IPS-NIHi11 (cell line): ENCODE data around the gene LHX4.

Experiments used
- DNase-seq: peaks from one replicate; pipeline ENCODE4 v3.0.0; 2012; ENCODE audit warnings: mixed read lengths, low spot score

LHX4 gene

DNA sequence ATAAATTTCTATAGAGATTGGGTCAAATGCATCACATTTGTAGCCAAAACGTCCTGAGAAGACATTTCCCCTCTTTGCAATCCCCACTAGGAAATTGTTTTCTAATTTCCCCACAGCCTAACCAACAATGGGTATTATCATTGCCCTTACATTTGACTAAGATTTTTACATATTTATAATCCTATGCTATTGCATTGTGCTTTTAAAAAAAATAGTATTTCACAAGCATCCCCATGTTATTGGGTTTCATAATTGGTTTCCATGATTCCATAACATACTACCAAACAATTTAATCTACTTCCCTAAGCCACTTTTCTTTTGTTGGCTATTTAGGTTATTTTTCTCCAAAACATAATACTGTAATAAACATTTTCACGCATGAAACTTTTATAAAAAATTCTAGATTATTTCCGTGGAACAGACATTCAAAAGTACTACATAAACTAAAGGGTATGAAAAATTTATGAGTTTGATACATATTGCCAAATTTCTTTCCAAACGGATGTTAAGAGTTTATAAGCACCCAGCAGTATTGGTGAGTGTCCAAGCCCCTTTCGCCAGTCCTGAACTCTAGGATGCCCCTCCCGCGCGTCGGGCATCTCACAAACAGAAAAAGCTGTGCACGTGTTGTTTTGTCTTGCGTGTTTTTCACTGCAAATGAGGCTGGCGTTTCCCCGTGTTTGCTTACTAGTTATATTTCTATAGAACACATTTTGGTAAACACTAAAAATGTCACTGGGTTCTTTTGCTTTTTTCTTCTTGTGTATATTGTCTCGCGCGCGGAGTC is 2.0 kb upstream of the LHX4 start:
- DNase-seq, result no peak

DNA sequence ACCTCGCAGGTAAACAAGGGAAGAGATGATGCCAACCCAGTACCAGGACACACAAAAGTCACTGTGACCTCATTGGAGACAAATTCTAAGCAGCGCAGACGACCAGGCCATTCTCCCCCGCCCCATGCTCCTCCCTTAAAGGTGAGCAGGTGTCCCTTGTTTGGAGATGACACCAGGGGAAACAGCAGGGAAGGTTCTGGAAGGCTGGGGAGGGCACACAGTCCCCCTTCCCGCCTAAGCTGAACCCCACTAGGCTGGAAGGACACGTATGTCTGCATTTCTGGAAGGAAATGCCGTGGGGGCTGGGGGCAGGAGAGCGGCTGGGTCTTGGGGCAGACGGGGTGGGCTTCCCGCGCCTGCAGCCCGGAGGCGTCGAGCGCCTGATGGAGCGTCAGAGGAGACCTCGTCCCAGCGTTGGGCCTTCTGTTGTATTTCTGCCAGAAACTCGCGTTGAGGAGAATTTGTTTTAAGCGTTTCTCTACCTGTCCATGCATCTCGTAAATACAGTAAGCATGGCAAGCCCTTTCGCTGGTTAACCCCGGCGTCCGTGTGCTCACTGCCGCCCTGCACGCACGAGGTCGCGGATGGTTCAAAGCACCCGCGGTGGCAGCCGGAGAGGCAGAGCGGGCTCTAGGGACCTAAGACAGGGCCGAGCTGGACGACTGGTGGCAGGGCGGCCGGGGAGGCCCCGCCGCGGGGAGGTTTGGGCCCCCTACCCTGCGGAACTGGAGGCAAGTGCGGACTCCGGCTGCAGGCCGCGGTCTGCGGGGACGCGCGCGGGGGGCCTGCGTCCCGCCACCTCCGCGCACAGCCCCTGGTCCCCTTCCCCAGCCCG is 1.2 kb upstream of the LHX4 start:
- peak; percentile 56 for DNase-seq

DNA sequence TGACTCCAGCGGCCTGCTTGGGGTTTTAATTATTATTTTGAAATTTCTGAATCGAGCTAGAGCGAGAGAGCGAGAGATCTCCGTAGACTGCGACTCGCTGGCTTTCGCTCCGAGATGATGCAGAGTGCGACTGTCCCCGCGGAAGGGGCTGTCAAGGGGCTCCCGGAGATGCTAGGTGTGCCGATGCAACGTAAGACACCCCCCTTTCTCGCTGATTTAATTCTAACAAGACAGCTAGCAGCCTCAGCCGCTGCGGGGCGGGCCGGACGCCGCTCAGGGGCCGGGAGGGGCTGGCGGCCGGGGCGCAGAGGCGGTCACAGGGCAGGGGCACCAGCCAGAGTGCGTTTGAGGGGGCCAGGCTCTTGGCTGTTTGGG is 339 bp downstream of the LHX4 start:
- peak; percentile 34 for DNase-seq

DNA sequence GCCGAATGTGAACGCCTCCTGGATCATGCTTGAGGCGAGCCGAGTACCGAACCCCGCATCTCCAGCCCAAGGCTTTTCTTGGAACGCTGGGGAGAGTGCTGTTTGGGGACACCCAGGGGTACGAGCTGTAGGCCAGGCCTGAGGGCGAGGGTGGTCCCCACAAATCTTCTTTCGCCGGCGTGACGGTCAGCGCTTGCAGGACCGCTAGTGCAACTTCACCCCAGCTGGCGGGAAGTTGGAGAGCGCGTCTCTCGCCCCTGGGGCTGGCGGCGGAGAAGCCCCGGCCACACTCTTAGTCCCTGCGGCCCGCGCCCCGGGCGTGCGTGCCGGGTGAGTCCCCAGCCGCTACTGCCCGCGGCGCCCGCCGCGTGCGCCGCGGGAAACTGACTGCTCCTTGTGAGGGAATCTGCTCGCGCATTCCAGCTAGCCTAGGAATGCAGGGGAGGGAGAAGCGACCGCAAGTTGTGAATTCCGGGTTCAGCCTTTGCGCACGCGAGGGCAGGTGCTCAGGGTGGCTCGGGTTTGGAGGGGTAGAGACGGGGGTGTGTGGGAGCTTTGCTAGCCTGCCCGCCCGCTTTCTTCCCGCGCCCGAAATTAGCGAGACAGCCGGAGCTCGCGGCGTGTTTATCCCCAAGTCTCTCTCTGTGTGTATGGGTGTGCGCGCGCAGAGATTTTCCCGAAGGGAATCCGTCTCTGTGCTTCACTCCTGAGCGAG is 884 bp downstream of the LHX4 start:
- peak; percentile 55 for DNase-seq

DNA sequence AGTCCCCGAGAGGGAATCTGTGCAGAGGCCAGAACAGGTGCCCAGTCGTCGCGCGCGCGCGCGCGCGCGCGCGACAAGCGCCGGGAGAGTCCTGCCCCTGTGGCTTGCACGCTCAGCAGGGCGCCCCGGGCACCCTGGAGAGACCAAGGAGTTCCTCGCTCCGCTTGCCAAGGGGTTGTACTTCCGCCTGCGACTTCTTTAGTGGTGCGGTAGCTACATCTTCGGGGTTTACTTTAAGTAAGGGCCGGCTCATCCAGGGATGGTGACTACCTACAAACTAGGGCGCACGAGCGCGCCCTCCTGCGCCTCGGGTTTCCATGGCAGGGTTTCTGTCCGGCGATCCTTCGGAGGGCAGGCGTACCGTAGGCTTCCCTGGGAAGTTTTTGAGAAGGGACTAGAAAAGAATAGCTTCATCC is 1.4 kb downstream of the LHX4 start:
- DNase-seq, result peak; percentile 67

DNA sequence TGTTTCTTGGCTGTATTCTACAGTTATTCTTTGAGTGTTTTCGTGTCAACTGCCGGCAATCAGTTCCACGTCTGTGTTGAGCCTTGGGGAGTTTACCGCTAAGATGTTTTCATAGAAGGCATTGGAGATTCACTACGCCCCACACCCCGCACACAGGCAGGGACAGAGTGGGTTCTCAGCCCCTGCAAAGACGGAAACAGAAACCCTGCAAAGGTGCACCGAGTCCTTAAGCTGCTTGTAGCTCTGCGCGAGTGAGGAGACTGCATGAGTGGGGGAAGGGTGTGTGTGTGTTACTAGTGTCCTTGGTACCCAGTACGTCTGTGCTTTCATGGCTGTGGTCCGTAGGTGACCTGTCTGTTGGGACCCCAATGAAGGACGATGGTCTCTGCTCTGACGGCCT is 1.9 kb downstream of the LHX4 start:
- DNase-seq, result no peak

DNA sequence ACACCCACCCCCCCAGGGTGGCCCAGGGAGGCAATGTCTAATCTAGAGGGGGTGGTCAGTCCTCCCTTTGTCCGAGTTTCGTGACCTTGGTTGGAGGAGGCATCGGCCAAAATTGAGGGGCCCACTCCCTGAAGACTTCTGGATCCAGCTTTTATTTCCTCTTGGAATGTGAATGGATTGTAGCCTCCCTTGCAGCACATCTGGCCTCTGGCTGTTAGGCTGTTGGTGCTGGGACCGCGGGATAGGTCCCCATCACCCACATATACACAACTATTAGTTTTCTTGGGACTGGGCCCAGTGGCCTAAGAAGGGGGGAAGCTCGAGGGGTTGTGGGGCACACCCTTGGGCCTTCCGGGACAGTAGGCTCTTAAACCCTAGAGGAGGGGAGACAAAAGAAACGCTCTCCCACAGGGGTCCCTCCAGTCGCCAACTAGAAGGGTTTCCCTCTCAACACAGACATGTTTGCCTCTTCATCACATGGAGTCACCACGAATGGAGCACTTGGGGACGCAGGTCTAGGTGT is 2.5 kb downstream of the LHX4 start:
- DNase-seq, result no peak

DNA sequence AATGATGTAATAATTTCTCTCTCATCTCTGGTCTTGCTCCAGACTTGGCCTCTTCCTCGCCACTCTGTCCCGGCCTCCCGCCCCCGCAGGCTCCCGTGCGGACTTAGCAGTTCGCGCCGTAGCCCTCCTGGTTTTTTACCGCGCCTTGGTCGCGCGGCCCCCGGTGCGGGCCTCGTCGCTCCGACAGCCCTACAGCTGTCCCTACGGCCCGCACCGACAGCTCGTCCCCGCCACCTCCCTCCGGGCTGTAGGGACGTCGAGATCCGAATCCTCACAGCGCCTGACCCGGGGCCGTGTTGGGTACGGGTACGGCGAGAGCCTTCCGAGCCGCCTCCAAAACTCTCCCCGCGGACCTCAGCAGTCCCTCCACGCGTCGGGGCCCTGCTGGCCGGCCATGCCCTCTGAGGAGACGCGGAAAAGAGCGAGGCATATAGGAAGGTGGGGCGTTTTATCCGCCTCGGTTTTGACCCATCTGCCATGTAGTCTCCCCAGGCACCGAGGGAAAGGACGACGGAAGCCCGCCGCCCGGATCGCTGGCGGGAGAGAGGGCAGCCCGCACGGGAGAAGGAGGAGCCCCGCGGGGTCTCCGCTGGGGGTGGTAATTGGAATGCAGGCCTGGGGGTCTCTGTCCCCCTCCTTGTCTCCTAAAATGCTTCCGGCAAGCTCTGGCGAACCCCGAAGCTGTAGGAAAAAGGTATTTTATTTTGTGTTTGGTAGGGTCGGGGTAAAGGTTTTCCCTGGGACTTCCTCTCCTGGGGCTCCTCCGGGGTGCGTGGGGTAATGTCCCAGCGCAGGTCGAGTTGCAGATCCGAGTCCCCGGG is 3.3 kb downstream of the LHX4 start:
- DNase-seq, result no peak

DNA sequence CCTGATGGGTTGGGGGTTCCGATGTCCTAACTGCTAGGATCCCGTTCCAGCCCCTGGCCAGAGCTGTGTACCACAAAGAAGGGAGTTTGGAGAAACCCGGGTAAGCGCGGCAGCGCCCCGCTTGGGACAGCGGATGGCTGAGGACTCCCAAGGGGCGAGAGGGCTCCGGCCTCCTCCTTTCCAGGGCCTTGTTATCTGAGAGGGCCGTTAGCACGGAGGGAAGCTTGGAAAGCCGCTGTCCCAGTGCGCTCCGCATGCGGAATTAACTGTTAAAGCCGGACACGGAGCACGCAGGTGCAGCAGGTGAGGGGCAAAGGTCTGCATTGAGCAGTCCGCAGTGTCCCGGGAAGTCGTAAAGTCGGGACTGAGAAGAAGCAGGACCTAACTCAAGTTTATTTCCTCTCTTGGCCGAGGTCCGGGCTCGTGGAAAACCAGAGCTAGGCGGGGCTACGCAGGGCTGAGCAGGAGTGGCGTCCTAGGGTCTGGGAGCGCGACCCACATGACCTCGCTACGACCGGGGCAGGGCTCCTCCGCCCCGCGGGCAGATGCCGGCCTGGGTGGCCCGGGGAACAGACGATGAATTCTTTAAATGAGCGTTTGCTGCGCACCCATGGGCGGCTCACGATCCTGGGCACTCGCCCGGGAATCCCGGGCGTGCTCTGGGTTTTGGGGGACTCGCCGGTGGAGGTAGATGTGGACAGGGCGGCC is 4.5 kb downstream of the LHX4 start:
- DNase-seq, result no peak

DNA sequence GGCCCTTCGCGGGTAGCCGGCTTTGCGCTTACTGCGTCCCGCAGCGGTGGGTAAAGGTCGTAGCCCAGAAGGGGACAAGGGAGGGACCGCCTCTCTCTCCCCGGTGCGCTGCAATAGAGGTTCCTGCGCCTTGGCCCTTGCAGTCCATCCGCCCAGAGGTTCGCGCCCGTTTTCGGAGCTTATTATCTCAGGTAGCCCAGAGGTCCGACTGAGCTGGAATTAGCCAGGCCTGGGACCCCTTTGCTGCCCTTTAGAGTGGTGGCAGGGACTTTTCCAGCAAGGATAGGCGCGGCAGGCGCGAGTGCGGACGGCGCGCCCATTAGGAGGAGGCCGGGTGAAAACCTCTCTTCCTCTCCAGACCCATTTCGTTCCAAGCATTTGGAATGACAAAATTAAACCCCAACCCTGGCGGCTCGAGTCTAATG is 5.0 kb downstream of the LHX4 start:
- DNase-seq, result no peak

DNA sequence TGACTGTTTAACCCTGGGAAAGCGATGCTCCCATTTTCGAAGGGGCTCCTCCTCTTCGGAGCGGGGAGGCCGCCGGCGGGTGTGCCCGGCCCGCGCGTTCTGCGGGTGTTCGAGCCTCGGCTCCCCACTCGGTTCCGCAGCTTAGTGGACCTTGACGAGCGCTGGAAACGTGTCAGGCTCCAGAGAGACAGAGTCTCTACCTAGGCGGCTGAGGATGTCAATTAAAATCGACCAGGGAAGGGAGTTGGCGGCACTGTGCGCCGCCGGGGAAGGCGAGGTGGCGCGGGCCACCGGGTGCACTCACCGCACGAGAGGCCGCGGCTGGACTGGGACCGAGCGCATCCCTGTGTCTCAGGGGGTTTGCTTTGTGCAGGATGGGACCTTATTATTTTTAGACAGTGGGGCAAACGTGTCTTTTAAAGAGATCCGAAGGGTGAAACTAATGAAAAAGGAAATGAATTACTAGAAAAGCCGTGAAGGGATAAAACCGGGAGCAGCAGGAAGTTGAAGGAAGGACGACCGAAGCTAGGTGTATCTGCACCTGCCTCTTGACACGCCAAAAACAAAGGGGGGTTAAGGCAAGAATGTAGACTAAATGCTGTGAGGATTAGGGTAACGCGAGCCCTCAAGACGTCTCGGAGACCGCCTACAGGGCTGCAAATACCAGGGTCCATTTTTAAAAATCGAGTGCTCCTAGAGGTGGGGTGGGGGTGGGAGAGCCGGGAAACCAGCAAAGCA is 5.6 kb downstream of the LHX4 start:
- DNase-seq, result no peak

DNA sequence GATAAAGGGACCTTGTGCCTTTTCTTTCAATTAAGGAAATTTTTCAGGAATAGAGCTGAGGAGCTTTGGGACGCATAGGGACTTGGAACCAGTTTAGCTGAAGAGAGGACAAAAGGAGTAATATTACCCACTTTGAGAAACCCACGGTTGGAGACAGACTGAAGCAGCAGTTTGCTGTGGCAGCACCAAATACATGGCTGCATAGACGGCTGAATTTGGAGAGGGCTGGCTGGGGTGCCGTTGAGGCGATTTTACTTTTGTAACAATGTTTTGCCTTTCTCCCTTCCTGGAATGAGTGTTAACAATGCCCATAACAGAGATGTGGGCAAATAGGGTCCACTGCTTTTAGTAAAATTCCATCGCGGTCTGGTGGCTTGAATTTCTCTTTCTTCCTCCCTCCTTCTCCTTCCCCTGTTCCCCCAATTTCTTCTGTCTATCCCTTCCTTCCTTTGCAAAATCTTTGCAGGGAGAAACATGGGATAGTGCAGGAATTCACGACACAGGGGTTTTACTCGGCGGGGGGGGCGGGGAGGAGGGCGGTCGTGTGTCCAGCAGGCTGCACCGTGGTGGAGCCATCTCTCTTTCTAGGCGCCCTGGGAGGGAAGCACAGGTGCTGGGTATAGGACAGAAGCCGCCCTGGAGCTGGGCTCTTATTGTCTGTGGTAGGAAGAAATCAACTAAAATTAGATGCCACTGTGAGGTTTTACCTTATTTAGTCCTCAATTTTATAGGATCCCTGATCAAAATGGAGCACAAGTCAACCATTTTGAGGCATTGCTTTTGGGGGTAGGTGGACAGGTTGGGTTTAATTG is 6.8 kb downstream of the LHX4 start:
- no peak for DNase-seq

DNA sequence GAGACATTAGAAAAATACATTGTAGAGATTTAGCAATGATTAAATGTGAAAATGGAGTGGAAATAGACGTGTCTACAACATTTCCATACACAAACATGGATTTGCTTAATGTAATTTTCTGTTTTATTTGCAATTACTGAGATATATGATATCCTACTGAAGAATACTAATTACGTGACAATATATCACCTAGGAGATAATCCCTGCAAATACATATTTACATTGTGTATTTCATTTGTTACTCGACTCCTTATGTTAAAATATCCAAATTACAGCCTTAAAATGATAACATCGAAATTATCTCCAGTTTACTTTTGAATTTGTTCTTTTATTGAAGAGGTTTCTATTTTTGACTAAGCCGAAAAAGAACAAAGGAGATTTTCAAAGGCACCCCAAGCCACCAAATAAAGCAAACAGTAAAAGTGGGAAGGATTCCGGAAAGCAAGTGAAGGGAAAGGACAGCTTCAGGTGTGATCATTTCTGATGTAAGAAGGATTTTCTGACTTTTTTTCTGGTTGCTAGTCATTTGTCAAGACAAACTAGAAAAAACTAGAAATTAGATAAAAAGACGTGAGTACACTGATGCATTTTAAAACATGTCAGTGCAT is 7.9 kb downstream of the LHX4 start:
- DNase-seq, result no peak

DNA sequence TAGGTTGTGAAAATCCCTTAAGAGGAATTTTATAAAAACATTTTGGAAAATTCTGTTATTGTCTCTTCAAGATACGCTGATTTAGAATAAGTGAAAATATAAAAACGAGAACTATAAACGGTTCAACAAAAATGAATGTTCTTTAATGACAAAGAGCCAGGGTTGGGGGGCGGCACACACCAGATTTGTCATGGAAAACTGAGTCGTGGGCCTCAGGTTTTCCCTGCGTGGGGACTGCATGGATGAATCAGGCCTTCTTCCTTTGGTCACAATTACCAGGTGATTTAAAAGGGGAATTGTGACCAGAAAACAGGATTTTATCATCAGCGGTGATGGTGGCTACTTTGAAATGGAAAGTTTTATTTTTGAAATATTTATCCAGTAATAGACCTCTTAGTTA is 8.6 kb downstream of the LHX4 start:
- DNase-seq, result no peak

DNA sequence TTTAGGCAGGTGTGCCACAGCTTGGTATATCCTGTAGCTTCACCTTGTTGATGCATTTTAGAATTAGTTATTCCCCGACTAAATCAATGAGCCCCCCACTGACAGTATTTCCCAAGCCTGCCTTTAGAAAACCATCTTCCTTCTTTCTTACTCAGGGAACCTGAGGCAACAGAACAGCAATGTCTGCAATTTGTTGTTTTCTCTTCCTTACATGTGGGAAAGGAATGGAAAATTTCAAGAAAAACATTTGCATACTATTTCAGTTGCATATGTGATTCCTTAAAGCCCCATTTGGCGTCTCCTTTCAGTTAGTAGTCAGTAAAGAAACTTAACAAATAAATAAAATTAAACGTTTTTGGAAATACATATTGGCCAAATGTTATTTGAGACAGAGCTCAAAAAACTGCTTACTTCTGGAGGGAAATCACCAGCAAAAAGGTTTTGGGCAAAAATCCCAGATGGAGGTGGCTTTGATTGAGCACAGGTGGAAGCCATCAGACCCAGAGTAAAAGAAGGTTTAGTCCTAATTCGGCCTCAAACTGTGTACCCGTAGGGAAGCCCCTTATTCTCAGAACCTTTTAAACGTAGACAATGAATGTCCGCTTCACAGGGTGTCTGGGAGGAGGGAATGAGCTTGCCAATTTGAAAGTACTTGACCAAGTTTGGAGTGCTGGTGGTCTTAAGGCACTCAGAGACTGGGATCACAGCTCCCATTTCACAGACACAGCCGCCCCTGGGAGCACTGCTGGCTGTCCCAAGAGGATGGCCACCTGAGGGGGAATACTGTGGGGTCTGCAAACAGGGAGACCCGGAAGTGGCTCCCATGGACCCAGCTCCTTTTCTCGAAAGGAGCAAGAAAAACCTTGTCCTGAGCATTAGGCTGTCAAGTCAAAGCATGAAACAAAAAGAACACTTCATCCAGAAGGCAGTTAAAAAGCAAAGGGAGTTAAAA is 9.4 kb downstream of the LHX4 start:
- no peak for DNase-seq

DNA sequence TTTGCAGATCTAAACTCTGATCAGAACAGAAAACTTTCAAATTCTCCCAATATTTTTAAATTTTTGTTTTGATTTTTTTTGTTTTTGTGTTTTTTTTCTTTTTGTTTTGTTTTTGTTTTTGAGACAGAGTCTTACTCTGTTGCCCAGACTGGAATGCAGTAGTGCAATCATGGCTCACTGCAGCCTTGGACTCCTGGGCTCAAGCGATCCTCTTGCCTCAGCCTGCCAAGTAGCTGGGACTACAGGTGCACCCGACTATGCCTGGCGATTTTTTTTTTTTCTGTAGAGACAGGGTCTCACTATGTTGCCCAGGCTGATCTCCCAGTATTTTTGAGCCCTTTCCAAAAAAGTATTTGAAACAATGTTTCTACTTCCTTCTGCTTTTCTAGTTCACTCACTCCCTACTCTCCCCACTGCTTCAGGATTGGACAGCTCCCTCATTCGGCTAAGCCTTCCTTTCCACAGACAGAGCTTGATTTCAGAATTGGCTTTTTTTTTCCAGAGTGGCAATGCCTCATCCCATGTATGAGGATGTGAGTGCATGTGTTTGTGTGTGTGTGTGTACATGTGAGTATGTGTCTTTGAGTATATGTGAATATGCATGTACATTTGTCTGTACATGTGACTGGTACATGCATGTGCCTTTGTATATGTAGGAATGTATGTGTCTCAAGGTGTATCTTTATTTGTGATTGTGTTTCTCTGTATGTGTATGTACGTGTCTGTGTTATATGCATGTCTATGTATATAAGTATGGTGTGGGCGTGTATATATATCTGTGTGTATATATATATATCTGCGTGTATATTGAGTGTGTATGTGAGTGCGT is 11.9 kb downstream of the LHX4 start:
- no peak for DNase-seq
